Mucosa of rectum (tissue), 2 donors: ENCODE results near the gene OVOL2.
"Not testable (repeated sequence)": the region's sequence is repeated elsewhere in the genome, so short reads cannot be mapped to it uniquely, and the experiment has no call there.

Source experiments
- H3K27ac ChIP-seq, 2 donors: one replicate each; pipeline ENCODE4 v1.7.0; 2013; ENCODE audit warnings: inconsistent platforms in 2 of 2, low read depth in 2 of 2, low read length in 2 of 2
- H3K27me3 ChIP-seq, 2 donors: one replicate each; pipeline ENCODE4 v1.7.0; 2013; ENCODE audit warnings: low read length in 2 of 2; ENCODE audit not compliant: control insufficient read depth in 2 of 2, insufficient read depth in 2 of 2
- H3K36me3 ChIP-seq, 2 donors: one replicate each; pipeline ENCODE4 v1.7.0; 2013; ENCODE audit warnings: low read length in 2 of 2; ENCODE audit not compliant: control insufficient read depth in 2 of 2, insufficient read depth in 2 of 2
- H3K4me1 ChIP-seq, 2 donors: one replicate each; pipeline ENCODE4 v1.7.0; 2013; ENCODE audit warnings: low read length in 2 of 2, mild to moderate bottlenecking in 1 of 2; ENCODE audit not compliant: control insufficient read depth in 2 of 2, insufficient read depth in 2 of 2
- H3K4me3 ChIP-seq, 2 donors: one replicate each; pipeline ENCODE4 v1.7.0; 2013; ENCODE audit warnings: low read length in 2 of 2
- H3K9ac ChIP-seq, 2 donors: one replicate each; pipeline ENCODE4 v1.7.0; 2013; ENCODE audit warnings: low read length in 2 of 2, low read depth in 1 of 2, mild to moderate bottlenecking in 1 of 2
- H3K9me3 ChIP-seq, 2 donors: one replicate each; pipeline ENCODE4 v1.7.0; 2013; ENCODE audit warnings: low read length in 2 of 2; ENCODE audit not compliant: control insufficient read depth in 2 of 2
- donor health status: healthy.
- donor health status: Normal muscosa, but diverticular disease.

Gene OVOL2

GRCh38 chr20:18039063-18039462 lies 18.7 kb downstream of the OVOL2 start:
- Histone ChIP-seq H3K27ac (no peak overlapping the region), H3K9me3 (no peaks in the 10 kb centered on the region), H3K4me3 (no peak overlapping the region), H3K4me1 (peaks cover under 1 to 8% of the 10 kb centered on the region in 2 donors), H3K36me3 (peaks cover 22 to 37% of the 10 kb centered on the region in 2 donors), H3K9ac (no peak overlapping the region), H3K27me3 (no peaks in the 10 kb centered on the region)

GRCh38 chr20:18034039-18034438 lies 23.7 kb downstream of the OVOL2 start:
- Histone ChIP-seq H3K9me3 (no peaks in the 10 kb centered on the region), H3K27ac (peak overlapping the region; percentile 75 to 84), H3K9ac (peak overlapping the region in 1 of 2 donors; percentile 54), H3K27me3 (no peaks in the 10 kb centered on the region), H3K4me3 (peak overlapping the region in 1 of 2 donors; percentile 4), H3K4me1 (peaks cover 15 to 36% of the 10 kb centered on the region in 2 donors), H3K36me3 (peaks cover 8 to 22% of the 10 kb centered on the region in 2 donors)

- peak overlapping the region; percentile 81 to 84 for H3K27ac ChIP-seq
- no peak overlapping the region for H3K4me3 ChIP-seq
- peak overlapping the region in 1 of 2 donors; percentile 54 for H3K9ac ChIP-seq
- peaks cover 15 to 36% of the 10 kb centered on the region in 2 donors for H3K4me1 ChIP-seq
- no peaks in the 10 kb centered on the region for H3K9me3 ChIP-seq
- H3K27me3 ChIP-seq: no peaks in the 10 kb centered on the region
- peaks cover 8 to 16% of the 10 kb centered on the region in 2 donors for H3K36me3 ChIP-seq
These were observed 24.5 kb downstream of the OVOL2 start for GRCh38 chr20:18032977-18033892.

DNA sequence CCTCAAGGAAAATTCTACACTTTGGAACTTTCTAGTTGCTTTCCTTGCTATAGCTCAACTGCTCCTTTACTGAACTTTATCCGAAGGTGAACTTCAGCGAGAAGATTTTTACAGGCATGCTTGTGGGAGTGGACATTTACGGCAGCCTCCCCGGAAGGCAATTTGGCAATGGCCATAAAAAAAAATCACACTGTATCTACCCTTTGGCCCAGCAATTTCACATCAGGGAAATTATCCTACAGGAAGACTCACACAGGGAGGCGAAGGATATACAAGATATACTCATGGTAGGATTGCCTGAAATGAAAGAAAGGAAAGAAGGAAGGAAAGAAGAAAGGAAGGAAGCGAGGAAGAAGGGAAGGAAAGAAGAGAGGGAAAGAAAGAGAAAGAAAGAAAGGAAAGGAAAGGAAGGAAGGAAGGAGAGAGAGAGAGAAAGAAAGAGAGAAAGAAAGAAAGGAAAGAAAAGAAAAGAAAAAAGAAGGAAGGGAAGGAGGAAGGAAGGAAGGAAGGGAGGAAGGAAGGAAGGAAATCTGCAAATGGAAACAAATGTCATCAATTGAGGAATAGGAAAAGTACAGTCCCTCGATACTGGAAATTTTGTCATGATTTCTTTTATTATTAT lies 25.7 kb downstream of the OVOL2 start:
- Histone ChIP-seq H3K4me1 (peaks cover 15 to 36% of the 10 kb centered on the region in 2 donors), H3K36me3 (peaks cover 4 to 6% of the 10 kb centered on the region in 2 donors), H3K9me3 (no peaks in the 10 kb centered on the region), H3K27me3 (no peaks in the 10 kb centered on the region), H3K9ac (no peak overlapping the region), H3K27ac (peak overlapping the region; percentile 75 to 85), H3K4me3 (no peak overlapping the region)

DNA sequence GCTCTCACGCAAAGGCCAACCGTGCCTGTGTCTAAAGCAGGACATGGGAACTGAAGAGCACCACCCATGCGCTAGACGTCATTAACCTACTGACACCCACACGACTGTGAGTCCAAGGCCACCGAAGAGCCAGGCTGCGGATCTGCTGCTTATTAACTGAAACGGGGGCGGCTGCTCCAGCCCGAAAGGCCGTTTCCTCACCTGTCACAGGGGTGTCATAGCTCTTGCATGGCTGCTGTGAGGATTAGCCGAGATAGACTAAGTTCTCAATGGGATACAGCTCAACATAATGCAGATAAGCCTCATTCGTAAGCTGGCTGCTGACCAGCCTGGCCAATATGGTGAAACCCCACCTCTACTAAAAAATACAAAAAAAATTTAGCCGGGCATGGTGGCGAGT lies 26.7 kb downstream of the OVOL2 start:
- peak overlapping the region; percentile 75 to 85 for H3K27ac ChIP-seq
- H3K4me1 ChIP-seq: peaks cover 15 to 36% of the 10 kb centered on the region in 2 donors
- H3K36me3 ChIP-seq: peaks cover 0 to 2% of the 10 kb centered on the region in 2 donors
- H3K4me3 ChIP-seq: no peak overlapping the region
- no peak overlapping the region for H3K9ac ChIP-seq
- no peaks in the 10 kb centered on the region for H3K27me3 ChIP-seq
- H3K9me3 ChIP-seq: no peaks in the 10 kb centered on the region

DNA sequence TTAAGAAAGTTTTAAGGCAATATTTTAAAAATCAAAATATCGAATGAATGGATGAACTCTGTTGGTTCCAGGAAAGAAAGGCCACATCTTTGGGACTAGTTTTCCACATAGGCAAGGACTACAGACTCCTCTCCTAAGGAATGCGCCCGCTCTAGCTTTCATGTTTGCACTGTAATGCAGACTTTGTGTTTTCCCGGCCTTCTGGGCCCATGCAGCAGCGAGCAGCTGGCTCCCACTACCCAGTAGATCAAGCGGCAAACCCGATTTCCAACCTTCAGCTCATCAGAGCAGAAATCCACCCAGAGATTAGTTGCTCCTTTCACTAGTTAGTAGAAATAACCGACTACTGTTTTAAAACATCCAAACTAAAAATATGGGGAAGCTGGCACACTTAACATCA lies 27.7 kb downstream of the OVOL2 start:
- Histone ChIP-seq H3K4me3 (no peak overlapping the region), H3K4me1 (peaks cover 15 to 36% of the 10 kb centered on the region in 2 donors), H3K27me3 (no peaks in the 10 kb centered on the region), H3K9ac (no peak overlapping the region), H3K27ac (no peak overlapping the region), H3K36me3 (peaks cover 3 to 4% of the 10 kb centered on the region in 2 donors), H3K9me3 (no peaks in the 10 kb centered on the region)

GRCh38 chr20:18027011-18027410 lies 30.7 kb downstream of the OVOL2 start:
- H3K27me3 ChIP-seq, H3K9ac ChIP-seq, H3K9me3 ChIP-seq, H3K4me3 ChIP-seq, H3K27ac ChIP-seq: not testable (repeated sequence)
- peaks cover 10 to 12% of the 10 kb centered on the region in 2 donors for H3K4me1 ChIP-seq
- H3K36me3 ChIP-seq: peaks cover 17 to 24% of the 10 kb centered on the region in 2 donors

GRCh38 chr20:18024606-18025127 lies 33.0 kb downstream of the OVOL2 start:
- Histone ChIP-seq H3K9ac (no peak overlapping the region), H3K27me3 (no peaks in the 10 kb centered on the region), H3K4me1 (no peaks in the 10 kb centered on the region), H3K27ac (no peak overlapping the region), H3K36me3 (peaks cover 39 to 40% of the 10 kb centered on the region in 2 donors), H3K4me3 (no peak overlapping the region), H3K9me3 (no peaks in the 10 kb centered on the region)

DNA sequence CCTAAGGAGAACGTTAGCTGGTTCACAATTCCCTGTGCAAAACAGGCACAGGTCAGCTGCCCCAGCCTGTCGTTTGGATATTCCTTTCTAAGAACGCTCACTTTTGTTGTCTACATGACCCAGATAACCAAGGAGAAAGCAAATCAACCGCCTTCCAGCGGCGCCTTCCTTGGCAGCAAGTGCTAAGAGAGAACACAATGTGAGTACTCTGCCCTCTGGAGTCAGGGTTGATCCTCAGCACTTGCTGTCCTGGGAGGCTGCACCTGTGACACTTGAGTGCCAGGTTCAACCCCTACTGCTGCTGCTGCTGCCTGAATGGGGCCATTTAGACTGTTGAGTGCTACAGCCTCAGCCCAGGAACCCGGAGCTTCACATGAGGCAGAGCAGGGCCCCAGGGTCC lies 36.8 kb downstream of the OVOL2 start:
- Histone ChIP-seq H3K9me3 (no peaks in the 10 kb centered on the region), H3K4me3 (no peak overlapping the region), H3K4me1 (no peaks in the 10 kb centered on the region), H3K27me3 (no peaks in the 10 kb centered on the region), H3K27ac (no peak overlapping the region), H3K9ac (no peak overlapping the region), H3K36me3 (peaks cover 41 to 42% of the 10 kb centered on the region in 2 donors)

DNA sequence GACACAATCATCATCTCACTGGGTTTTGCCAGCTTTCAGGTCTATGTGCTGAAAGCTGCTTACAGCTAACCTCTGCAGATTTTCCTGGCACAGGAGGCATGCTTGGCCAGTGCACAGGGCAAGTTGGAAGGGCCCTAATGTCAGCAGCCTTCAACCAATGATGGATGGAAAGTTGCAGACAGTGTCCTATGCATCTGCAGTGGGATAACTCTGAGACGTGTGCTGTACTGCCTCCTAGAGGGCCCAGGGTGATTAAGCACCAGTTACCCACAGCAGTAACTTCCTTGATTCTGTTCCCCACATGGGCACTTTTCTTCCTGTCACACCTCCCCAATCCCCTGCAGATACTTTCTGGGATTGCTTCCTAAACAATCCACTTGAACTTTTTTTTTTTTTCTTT lies 38.6 kb downstream of the OVOL2 start:
- Histone ChIP-seq H3K9me3 (no peaks in the 10 kb centered on the region), H3K9ac (no peak overlapping the region), H3K27me3 (no peaks in the 10 kb centered on the region), H3K27ac (no peak overlapping the region), H3K36me3 (peaks cover 34 to 38% of the 10 kb centered on the region in 2 donors), H3K4me1 (no peaks in the 10 kb centered on the region), H3K4me3 (no peak overlapping the region)
